K562 (cell line): Measurements from ENCODE around the gene MARK4. TPM values are rescaled to one million over a fixed set of nuclear protein-coding genes. Genes with fewer than 3 reads are reported as not detected.
A peak's percentile ranks its signal among the peaks of the same experiment; 100 is the strongest.

Experiments used
- CBX5 ChIP-seq: IDR thresholded peaks from 2 replicates; pipeline ENCODE4 v1.6.1; 2014; ENCODE audit warnings: low read depth, borderline replicate concordance
- HCFC1 ChIP-seq: IDR thresholded peaks from 2 replicates; pipeline ENCODE4 v1.6.1; 2012; ENCODE audit warnings: low read depth, low read length, improper control_type of control experiment
- KAT7 ChIP-seq: sonication (generic); formaldehyde crosslinking; IDR thresholded peaks from 2 replicates; pipeline ENCODE4 v1.8.0; 2022; ENCODE audit warnings: missing genetic modification reagents, mild to moderate bottlenecking, borderline replicate concordance
- LEF1 ChIP-seq: fragments of 450-650 bp; IDR thresholded peaks from 2 replicates; pipeline ENCODE4 v1.6.1; 2016; ENCODE audit warnings: mild to moderate bottlenecking
- MAFK ChIP-seq: IDR thresholded peaks from 2 replicates; pipeline ENCODE4 v1.6.1; 2011; ENCODE audit warnings: low read length, improper control_type of control experiment
- MEIS2 ChIP-seq: fragments of 450-650 bp; IDR thresholded peaks from 2 replicates; pipeline ENCODE4 v1.6.1; 2014; ENCODE audit warnings: mild to moderate bottlenecking; ENCODE audit not compliant: partially characterized antibody
- NCOA6 ChIP-seq: fragments of 450-650 bp; IDR thresholded peaks from 2 replicates; pipeline ENCODE4 v1.6.1; 2017; ENCODE audit warnings: mild to moderate bottlenecking
- NFIC ChIP-seq: fragments of 450-650 bp; IDR thresholded peaks from 2 replicates; pipeline ENCODE4 v1.6.1; 2017; ENCODE audit warnings: mild to moderate bottlenecking, inconsistent platforms
- NR4A1 ChIP-seq, 2 experiments: fragments of 250-450 bp in 1 of 2; fragments of 450-650 bp in 1 of 2; sonication (Bioruptor Pico) in 1 of 2; IDR thresholded peaks; 2 replicates each; pipeline versions ENCODE4 v1.4.0 to v1.6.1; 2016 to 2020; ENCODE audit warnings: mild to moderate bottlenecking in 2 of 2, missing compliant biosample characterization in 1 of 2, missing genetic modification characterization in 1 of 2, moderate library complexity in 1 of 2
- POLR2AphosphoS2 ChIP-seq: IDR thresholded peaks from 2 replicates; pipeline ENCODE4 v1.6.1; 2012; ENCODE audit warnings: low read length, improper control_type of control experiment
- PURB ChIP-seq: sonication (generic); formaldehyde crosslinking; IDR thresholded peaks from 2 replicates; pipeline ENCODE4 v1.9.0; 2021; ENCODE audit warnings: low read depth, mild to moderate bottlenecking, missing genetic modification reagents
- RAD51 ChIP-seq: fragments of 450-650 bp; IDR thresholded peaks from 2 replicates; pipeline ENCODE4 v1.7.1; 2016; ENCODE audit warnings: low read depth, mild to moderate bottlenecking, borderline replicate concordance
- SMARCA5 ChIP-seq: fragments of 450-650 bp; IDR thresholded peaks from 2 replicates; pipeline ENCODE4 v1.6.1; 2016
- SMARCB1 ChIP-seq: IDR thresholded peaks from 2 replicates; pipeline ENCODE4 v1.6.1; 2011; ENCODE audit warnings: improper control_type of control experiment, low read depth; ENCODE audit not compliant: insufficient read length
- STAG1 ChIP-seq: sonication (generic); formaldehyde crosslinking; IDR thresholded peaks from 2 replicates; pipeline ENCODE4 v1.5.0; 2020; ENCODE audit warnings: missing genetic modification reagents, borderline replicate concordance
- ZNF121 ChIP-seq: sonication (generic); formaldehyde crosslinking; conservative IDR thresholded peaks from 2 replicates; pipeline ENCODE4 v1.8.0; 2022; ENCODE audit warnings: missing genetic modification reagents
- ZNF146 ChIP-seq: IDR thresholded peaks from one replicate; pipeline ENCODE4 v1.6.1; 2018; ENCODE audit warnings: missing compliant biosample characterization; ENCODE audit not compliant: unreplicated experiment
- ZNF57 ChIP-seq: fragments of 450-650 bp; formaldehyde crosslinking; IDR thresholded peaks from 2 replicates; pipeline ENCODE4 v1.4.0; 2020; ENCODE audit warnings: mild to moderate bottlenecking, moderate library complexity
- ZNF584 ChIP-seq: fragments of 200-800 bp; sonication (Bioruptor generic); IDR thresholded peaks from 2 replicates; pipeline ENCODE4 v1.6.1; 2016; ENCODE audit warnings: low read depth, mild to moderate bottlenecking, missing genetic modification characterization, missing compliant biosample characterization
- polyA plus RNA-seq, 8 experiments: library from polyadenylated mRNA; depleted of rRNA in 4 of 8; stranded (reverse) in 5 of 8; unstranded in 3 of 8; fragments of >200 nt; fragmentation: Nextera tagmentation in 2 of 8; fragmentation: Illumina TruSeq in 1 of 8; extraction: Ambion mirVana in 2 of 8; extraction: Trizol in 1 of 8; gene quantifications; 2 replicates each; pipeline versions ENCODE4 v1.2.1 to v1.2.3, GENCODE V29; 2011 to 2014; ENCODE audit warnings: inconsistent platforms in 1 of 8, missing spikeins in 1 of 8
- total RNA-seq, 7 experiments: library from RNA; depleted of rRNA in 6 of 7; stranded (reverse); fragments of >200 nt in 6 of 7; fragmentation: Illumina TruSeq in 2 of 7; extraction: Trizol in 2 of 7; gene quantifications; 2 replicates each; pipeline versions ENCODE4 v1.2.1 to v1.2.3, GENCODE V29; 2011 to 2021; ENCODE audit warnings: low replicate concordance in 1 of 7
- TF ChIP-seq, protein P1 (sequence below), 2 experiments: fragments of 150-350 bp in 1 of 2; IDR thresholded peaks; 2 replicates each; pipeline ENCODE4 v1.6.1; 2012 to 2016; ENCODE audit warnings: low read depth in 2 of 2, low read length in 2 of 2, mild to moderate bottlenecking in 1 of 2, moderate library complexity in 1 of 2
- TF ChIP-seq, protein P2 (sequence below): fragments of 450-650 bp; formaldehyde crosslinking; IDR thresholded peaks from 2 replicates; pipeline ENCODE4 v1.4.0; 2020; ENCODE audit warnings: mild to moderate bottlenecking, moderate library complexity
- TF ChIP-seq, protein P3 (sequence below): sonication (generic); formaldehyde crosslinking; IDR thresholded peaks from 2 replicates; pipeline ENCODE4 v1.8.0; 2022; ENCODE audit warnings: mild to moderate bottlenecking, missing genetic modification reagents

The MARK4 gene
- total and polyA plus RNA-seq, 9 of the 15 experiments (the other 6 are each of a cell fraction or from before 2014, with no cell fraction given): 0.52 to 29.4 (median 8.6) TPM

DNA sequence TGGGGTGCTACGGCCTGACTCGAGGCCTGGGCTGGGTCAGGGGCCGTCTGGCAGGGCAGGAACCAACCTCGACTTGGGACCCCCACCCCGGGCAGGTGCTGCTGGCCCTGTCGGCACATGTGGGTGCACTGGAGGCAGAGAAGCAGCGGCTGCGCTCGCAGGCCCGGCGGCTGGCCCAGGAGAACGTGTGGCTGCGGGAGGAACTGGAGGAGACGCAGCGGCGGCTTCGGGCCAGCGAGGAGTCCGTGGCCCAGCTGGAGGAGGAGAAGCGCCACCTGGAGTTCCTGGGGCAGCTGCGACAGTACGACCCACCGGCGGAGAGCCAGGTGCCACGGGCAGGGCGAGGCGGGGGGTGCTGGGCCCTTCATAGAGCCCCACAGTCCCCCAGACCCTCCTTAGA, 95.4 kb downstream of the MARK4 start (continued):
- TF ChIP-seq ZNF146 (CRISPR knock-in tag) (no peak), SMARCB1 (no peak), KAT7 (CRISPR knock-in tag) (no peak), STAG1 (CRISPR knock-in tag) (peak; percentile 50; the same call in 1 of the 2 replicates), NR4A1 (CRISPR knock-in tag; IDR thresholded peaks at IDR 0.05) (no peak), NR4A1 (tag; IDR thresholded peaks at IDR 0.05) (no peak), ZNF584 (CRISPR knock-in tag) (no peak), NFIC (no peak), HCFC1 (no peak), POLR2AphosphoS2 (no peak), SMARCA5 (no peak), MAFK (no peak), RAD51 (no peak), MEIS2 (no peak), PURB (CRISPR knock-in tag) (no peak), ZNF121 (CRISPR knock-in tag) (no peak), NCOA6 (no peak), CBX5 (no peak), ZNF57 (CRISPR knock-in tag) (no peak), LEF1 (no peak)
- TF ChIP-seq, protein P1, sequence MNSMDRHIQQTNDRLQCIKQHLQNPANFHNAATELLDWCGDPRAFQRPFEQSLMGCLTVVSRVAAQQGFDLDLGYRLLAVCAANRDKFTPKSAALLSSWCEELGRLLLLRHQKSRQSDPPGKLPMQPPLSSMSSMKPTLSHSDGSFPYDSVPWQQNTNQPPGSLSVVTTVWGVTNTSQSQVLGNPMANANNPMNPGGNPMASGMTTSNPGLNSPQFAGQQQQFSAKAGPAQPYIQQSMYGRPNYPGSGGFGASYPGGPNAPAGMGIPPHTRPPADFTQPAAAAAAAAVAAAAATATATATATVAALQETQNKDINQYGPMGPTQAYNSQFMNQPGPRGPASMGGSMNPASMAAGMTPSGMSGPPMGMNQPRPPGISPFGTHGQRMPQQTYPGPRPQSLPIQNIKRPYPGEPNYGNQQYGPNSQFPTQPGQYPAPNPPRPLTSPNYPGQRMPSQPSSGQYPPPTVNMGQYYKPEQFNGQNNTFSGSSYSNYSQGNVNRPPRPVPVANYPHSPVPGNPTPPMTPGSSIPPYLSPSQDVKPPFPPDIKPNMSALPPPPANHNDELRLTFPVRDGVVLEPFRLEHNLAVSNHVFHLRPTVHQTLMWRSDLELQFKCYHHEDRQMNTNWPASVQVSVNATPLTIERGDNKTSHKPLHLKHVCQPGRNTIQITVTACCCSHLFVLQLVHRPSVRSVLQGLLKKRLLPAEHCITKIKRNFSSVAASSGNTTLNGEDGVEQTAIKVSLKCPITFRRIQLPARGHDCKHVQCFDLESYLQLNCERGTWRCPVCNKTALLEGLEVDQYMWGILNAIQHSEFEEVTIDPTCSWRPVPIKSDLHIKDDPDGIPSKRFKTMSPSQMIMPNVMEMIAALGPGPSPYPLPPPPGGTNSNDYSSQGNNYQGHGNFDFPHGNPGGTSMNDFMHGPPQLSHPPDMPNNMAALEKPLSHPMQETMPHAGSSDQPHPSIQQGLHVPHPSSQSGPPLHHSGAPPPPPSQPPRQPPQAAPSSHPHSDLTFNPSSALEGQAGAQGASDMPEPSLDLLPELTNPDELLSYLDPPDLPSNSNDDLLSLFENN (IDR thresholded peaks at IDR 0.05; ENCODE audit: low read depth in 2 of 2, low read length in 2 of 2): no peak
- TF ChIP-seq, protein P2, sequence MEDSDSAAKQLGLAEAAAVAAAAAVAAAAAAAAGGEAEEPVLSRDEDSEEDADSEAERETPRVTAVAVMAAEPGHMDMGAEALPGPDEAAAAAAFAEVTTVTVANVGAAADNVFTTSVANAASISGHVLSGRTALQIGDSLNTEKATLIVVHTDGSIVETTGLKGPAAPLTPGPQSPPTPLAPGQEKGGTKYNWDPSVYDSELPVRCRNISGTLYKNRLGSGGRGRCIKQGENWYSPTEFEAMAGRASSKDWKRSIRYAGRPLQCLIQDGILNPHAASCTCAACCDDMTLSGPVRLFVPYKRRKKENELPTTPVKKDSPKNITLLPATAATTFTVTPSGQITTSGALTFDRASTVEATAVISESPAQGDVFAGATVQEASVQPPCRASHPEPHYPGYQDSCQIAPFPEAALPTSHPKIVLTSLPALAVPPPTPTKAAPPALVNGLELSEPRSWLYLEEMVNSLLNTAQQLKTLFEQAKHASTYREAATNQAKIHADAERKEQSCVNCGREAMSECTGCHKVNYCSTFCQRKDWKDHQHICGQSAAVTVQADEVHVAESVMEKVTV: no peak
- TF ChIP-seq, protein P3, sequence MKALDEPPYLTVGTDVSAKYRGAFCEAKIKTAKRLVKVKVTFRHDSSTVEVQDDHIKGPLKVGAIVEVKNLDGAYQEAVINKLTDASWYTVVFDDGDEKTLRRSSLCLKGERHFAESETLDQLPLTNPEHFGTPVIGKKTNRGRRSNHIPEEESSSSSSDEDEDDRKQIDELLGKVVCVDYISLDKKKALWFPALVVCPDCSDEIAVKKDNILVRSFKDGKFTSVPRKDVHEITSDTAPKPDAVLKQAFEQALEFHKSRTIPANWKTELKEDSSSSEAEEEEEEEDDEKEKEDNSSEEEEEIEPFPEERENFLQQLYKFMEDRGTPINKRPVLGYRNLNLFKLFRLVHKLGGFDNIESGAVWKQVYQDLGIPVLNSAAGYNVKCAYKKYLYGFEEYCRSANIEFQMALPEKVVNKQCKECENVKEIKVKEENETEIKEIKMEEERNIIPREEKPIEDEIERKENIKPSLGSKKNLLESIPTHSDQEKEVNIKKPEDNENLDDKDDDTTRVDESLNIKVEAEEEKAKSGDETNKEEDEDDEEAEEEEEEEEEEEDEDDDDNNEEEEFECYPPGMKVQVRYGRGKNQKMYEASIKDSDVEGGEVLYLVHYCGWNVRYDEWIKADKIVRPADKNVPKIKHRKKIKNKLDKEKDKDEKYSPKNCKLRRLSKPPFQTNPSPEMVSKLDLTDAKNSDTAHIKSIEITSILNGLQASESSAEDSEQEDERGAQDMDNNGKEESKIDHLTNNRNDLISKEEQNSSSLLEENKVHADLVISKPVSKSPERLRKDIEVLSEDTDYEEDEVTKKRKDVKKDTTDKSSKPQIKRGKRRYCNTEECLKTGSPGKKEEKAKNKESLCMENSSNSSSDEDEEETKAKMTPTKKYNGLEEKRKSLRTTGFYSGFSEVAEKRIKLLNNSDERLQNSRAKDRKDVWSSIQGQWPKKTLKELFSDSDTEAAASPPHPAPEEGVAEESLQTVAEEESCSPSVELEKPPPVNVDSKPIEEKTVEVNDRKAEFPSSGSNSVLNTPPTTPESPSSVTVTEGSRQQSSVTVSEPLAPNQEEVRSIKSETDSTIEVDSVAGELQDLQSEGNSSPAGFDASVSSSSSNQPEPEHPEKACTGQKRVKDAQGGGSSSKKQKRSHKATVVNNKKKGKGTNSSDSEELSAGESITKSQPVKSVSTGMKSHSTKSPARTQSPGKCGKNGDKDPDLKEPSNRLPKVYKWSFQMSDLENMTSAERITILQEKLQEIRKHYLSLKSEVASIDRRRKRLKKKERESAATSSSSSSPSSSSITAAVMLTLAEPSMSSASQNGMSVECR (CRISPR knock-in tag): no peak
